GM10266 (cell line): Measurements from ENCODE around the gene COL15A1.
"Not testable (repeated sequence)": the region's sequence is repeated elsewhere in the genome, so short reads cannot be mapped to it uniquely, and the experiment has no call there.

Experiments used
- DNase-seq: peaks from one replicate; pipeline ENCODE4 v3.0.0; 2012; ENCODE audit errors: extremely low spot score
- TF ChIP-seq, protein P1 (sequence below): IDR thresholded peaks from 2 replicates; pipeline ENCODE4 v1.5.1; 2012; ENCODE audit warnings: mild to moderate bottlenecking, low read depth; ENCODE audit not compliant: control insufficient read depth, insufficient read depth; ENCODE audit errors: missing control alignments

COL15A1 gene

DNA sequence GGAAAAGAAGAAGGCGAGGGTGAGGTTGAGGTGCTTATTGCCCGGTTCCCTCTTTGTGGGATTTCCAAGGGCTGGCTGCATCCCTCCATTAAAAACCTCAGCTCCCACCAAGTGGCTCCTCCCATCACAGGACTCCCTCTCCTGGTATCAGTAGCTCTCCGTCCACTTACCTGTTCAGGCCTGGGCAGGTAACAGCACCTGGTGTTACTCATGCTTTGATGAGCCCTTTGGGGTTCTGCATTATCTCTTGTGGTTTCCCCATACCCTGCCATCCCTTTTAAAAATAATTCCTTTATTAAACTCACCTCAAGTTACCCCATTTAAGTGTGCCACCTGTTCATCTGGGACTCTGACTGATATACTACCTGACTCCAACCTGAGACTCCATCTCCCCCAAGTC, 143.8 kb downstream of the COL15A1 start:
- no peak for DNase-seq
- TF ChIP-seq, protein P1, sequence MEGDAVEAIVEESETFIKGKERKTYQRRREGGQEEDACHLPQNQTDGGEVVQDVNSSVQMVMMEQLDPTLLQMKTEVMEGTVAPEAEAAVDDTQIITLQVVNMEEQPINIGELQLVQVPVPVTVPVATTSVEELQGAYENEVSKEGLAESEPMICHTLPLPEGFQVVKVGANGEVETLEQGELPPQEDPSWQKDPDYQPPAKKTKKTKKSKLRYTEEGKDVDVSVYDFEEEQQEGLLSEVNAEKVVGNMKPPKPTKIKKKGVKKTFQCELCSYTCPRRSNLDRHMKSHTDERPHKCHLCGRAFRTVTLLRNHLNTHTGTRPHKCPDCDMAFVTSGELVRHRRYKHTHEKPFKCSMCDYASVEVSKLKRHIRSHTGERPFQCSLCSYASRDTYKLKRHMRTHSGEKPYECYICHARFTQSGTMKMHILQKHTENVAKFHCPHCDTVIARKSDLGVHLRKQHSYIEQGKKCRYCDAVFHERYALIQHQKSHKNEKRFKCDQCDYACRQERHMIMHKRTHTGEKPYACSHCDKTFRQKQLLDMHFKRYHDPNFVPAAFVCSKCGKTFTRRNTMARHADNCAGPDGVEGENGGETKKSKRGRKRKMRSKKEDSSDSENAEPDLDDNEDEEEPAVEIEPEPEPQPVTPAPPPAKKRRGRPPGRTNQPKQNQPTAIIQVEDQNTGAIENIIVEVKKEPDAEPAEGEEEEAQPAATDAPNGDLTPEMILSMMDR = no peak

DNA sequence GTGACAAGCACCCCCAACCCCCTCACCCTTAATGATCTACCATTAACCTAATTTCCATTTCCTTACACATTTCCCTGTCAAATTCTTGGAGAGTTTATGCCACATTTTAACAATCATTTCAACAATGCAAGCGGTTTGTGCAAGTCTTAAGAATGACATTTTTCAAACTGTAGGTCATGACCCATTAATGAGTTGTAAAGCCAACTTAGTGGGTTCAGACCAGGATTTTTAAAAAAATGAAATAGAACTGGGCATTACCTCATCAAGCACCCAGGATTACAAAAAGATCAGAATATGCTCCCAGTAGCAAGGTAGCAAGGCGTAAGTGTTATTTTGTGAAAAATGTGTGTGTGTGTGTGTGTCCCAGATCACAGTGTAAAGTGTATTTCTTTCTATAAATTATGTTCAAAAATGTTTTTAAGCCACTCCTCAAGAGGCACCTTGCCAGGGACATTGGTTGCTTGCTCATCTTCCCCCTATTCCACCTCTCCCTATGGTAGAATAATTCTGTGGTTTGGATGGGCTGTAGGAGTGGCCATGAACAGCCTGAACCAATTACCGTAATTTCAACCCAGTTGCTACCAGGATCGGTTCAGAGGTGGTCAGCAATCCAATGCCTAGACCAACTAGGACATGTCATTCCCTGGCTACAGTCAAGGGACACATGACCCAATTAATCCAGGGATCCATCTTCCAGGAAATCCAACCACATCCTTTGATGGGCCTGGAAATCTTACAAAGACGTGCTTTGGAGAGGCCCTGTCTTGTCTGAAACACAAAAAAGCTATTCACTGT, 146.8 kb downstream of the COL15A1 start:
- TF ChIP-seq, protein P1 = no peak
- DNase-seq = no peak

DNA sequence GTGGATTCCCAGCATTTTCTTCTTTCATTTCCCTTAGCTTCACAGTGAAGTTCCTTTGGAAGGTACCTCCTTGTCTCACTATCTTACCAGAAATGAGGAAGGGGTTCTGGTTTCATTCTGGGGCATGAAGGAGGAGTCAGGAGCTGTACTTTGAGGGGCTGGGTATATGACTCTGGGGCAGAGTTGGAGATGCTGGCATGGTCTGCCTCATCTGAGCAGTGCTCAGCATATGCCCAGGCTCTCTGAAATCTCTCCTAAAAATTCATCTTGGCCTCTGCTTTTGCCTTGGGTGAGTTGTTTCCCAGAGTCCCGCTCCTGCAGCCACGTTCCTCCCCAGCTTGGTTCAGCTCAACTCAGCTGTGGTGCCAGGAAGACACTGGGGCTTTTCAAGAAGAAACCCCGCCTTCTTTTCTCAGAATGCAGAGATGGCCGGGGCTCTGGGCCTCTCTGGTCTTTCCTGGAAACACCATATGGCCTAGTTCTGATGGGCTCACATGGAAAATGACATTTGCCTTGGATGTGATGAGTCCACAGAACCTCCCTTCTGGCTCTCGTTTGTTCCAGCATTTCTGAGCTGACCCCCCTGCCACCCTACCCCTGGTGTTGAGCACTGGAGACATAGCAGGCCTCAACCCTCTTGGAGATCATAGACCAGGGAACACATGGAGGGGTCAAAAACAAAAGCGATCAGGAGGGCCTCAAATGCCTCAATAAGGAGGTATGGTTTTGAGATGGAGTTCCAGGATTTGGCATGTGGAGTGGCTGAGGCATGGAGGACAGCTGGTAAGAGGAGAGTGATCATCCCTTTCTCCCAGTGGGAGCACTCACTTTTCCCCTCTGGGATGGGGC, 149.2 kb downstream of the COL15A1 start:
- TF ChIP-seq, protein P1 = no peak

DNA sequence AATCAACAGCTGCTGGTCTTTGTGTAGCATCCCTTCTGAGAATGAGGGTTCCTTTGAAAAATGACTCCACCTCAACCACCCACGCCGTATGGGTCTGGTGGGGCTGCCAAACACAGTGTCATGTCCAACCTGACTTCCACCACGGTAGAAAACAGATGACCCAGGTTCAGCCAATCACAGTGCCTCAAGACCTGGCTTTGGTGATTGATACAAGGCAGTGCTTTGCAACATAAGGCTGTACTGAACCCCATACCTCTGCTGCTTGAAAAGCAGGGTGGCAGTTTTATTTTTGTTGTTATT, 149.7 kb downstream of the COL15A1 start:
- no peak for DNase-seq
- TF ChIP-seq, protein P1 = no peak

More for the DNA sequence above, 149.2 kb downstream of the COL15A1 start:
- no peak for DNase-seq

DNA sequence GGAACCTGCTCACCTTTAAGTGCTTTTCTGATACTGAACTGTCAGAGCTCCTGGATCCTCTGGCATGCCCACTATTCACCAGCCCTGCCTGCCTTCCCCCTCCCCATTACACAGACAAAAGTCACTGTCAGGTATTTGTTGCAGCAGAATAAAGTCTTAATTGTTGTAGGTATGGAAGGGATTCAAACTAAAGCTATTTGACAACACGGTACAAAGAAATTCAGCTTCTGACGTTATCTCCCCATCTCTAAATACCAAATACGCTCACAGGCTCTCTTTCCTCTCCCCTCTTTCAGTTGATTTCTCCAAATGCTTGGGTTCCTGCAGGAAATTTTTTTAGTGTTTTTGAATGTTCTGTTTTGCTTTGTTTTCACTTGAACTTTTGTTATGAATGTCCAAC, 151.9 kb downstream of the COL15A1 start:
- no peak for DNase-seq
- TF ChIP-seq, protein P1 = no peak

DNA sequence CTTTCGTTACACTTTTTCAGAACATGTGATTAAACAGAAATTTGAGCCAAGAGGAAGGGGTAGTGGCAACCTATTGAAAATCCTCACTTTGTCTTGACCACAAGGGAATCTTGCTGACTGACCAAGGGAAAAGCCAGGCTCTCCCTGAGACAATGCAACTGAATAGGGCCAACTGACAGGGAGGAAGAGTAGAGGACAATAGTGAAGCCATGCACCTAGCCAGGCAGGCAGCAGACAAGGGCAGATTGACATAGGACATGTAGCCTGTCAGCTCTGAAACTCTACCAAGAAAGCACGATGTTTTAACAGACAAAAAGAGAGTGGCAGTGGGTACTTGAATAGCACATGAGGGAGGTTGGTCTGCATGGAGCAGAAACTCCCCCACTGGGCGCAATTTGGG, 152.7 kb downstream of the COL15A1 start:
- TF ChIP-seq, protein P1 = no peak
- no peak for DNase-seq

DNA sequence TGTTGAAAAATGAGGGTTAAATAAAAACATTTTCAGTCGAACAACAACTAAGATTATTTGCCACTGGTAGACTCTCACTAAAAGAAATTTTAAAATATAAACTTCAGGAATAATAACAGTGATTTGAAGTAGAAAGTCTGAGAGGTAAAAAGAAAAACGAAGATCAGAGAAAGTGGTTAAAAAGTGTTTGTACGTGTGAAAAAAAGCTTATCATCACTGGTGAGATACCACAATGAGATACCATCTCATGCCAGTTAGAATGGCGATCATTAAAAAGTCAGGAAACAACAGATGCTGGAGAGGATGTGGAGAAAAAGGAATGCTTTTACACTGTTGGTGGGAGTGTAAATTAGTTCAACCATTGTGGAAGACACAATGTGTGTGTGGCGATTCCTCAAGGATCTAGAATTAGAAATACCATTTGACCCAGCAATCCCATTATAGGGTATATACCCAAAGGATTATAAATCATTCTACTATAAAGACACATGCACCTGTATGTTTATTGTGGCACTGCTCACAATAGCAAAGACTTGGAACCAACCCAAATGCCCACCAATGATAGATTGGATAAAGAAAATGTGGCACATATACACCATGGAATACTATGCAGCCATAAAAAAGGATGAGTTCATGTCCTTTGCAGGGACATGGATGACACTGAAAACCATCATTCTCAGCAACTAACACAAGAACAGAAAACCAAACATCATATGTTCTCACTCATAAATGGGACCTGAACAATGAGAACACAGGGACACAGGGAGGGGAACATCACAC, 156.3 kb downstream of the COL15A1 start:
- not testable (repeated sequence) for DNase-seq
